Body of pancreas (tissue), 4 donors: ENCODE results near the gene ABCC5. TPM values are rescaled to one million over a fixed set of nuclear protein-coding genes. Genes with fewer than 3 reads are reported as not detected.

Experiments
- ATAC-seq: fragments of 150-250 bp; one replicate; pipeline ENCODE4 v1.9.1; 2016
- DNase-seq, 4 donors: peaks; one replicate each; pipeline ENCODE4 v3.0.0-alpha.2; 2019
- H3K27ac ChIP-seq, 4 donors: fragments of 200-600 bp; sonication (generic); 1 replicate in 3 of 4; 2 replicates in 1 of 4; pipeline versions ENCODE4 v1.5.1 to v1.6.1; 2016 to 2019; ENCODE audit warnings: mild to moderate bottlenecking in 1 of 4, mixed read lengths in 1 of 4, moderate library complexity in 1 of 4
- H3K27me3 ChIP-seq, 2 donors: fragments of 200-600 bp; sonication (generic); one replicate each; pipeline ENCODE4 v1.6.0; 2016; ENCODE audit warnings: mild to moderate bottlenecking in 1 of 2
- H3K36me3 ChIP-seq, 2 donors: fragments of 200-600 bp; sonication (generic); replicated peaks in 1 of 2; 2 replicates each; pipeline ENCODE4 v1.5.1; 2016; ENCODE audit warnings: low read depth in 2 of 2; ENCODE audit not compliant: insufficient read depth in 1 of 2
- H3K4me1 ChIP-seq: fragments of 200-600 bp; sonication (generic); one replicate; pipeline ENCODE4 v1.6.0; 2016
- H3K4me3 ChIP-seq, 2 donors: fragments of 200-600 bp; sonication (generic); 1 replicate in 1 of 2; 2 replicates in 1 of 2; pipeline ENCODE4 v1.5.1; 2016 to 2019
- H3K9me3 ChIP-seq, 3 donors: fragments of 200-600 bp; sonication (generic); 1 replicate in 2 of 3; 2 replicates in 1 of 3; pipeline ENCODE4 v1.5.1; 2016
- CTCF ChIP-seq, 7 experiments: fragments of 450-650 bp in 4 of 7; fragments of 200-600 bp in 3 of 7; sonication (generic) in 3 of 7; IDR thresholded peaks; one replicate each; pipeline ENCODE4 v1.5.1; 2016 to 2019; ENCODE audit warnings: antibody characterized with exemption in 7 of 7
- POLR2A ChIP-seq, 3 donors: fragments of 450-650 bp; IDR thresholded peaks; one replicate each; pipeline ENCODE4 v1.6.1; 2016; ENCODE audit warnings: antibody characterized with exemption in 3 of 3, mild to moderate bottlenecking in 2 of 3
- WGBS, 2 donors: methylation state at CpG; one replicate each; pipeline ENCODE4 v1.1.5; 2017; 5-methylcytosine and 5-hydroxymethylcytosine counted together
- intact Hi-C: fragments of 100-400 bp; cut with DNase I; formaldehyde crosslinking; loops from one replicate; pipeline ENCODE4 v1.15.1; 2023
- microRNA counts, 2 donors: library from miRNA; unstranded; fragments of <30 nt; microRNA quantifications; one replicate each; lab custom pipeline; 2017
- microRNA-seq, 2 donors: library from miRNA; unstranded; fragments of <30 nt; microRNA quantifications; one replicate each; pipeline ENCODE4, GENCODE V29; 2016; ENCODE audit warnings: borderline number of aligned reads in 2 of 2, borderline replicate concordance in 2 of 2
- small RNA-seq: library from RNA; depleted of rRNA; stranded (forward); fragments of <200 nt; gene quantifications from one replicate; pipeline ENCODE3, GENCODE V24; 2016
- total RNA-seq, 2 donors: library from RNA; depleted of rRNA; stranded (reverse); fragments of >200 nt; gene quantifications; one replicate each; pipeline ENCODE4 v1.1.0, GENCODE V29; 2016

Gene ABCC5
- total RNA-seq, 2 donors from 2014 or later, result 17.1 to 20.1 TPM

- intact Hi-C loops, result no loop called here
- Histone ChIP-seq H3K9me3 (no peaks in the 10 kb centered on the region), H3K27ac (no peak overlapping the region), H3K4me3 (no peak overlapping the region), H3K27me3 (no peaks in the 10 kb centered on the region), H3K36me3 (no peaks in the 10 kb centered on the region), H3K4me1 (peaks cover 12% of the 10 kb centered on the region)
- TF ChIP-seq CTCF (IDR thresholded peaks at IDR 0.05), result no peak
- TF ChIP-seq POLR2A (IDR thresholded peaks at IDR 0.05), result no peak
- ATAC-seq, result no peak
- 43 to 49% methylated on average over 3 of the region's 3 CpGs for WGBS, 2 donors
- DNase-seq, result no peak
These were observed 143.8 kb downstream of the ABCC5 start for GRCh38 chr3:183873914-183874313.

DNA sequence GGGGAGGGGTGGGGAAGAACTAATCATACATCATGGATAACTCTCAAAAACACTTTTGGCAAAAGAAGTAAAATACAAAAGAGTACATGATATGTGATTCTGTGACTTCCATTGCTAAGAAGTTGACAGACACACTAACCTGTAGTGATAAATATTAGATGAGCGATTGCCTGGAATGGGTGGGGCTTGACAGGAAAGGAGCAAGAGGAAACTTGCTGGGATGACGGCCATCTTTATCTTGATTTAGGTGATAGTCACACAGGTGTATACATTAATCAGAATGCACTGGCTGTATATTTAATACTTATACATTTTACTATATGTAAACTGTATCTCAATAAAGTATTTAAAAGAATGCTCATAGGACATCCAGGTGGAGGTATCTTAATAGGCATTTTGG lies 146.1 kb downstream of the ABCC5 start:
- H3K27ac ChIP-seq, result no peak overlapping the region
- WGBS, 2 donors, result 64 to 66% methylated on average over 2 of the region's 2 CpGs
- H3K4me1 ChIP-seq, result peaks cover 12% of the 10 kb centered on the region
- no peaks in the 10 kb centered on the region for H3K27me3 ChIP-seq
- ATAC-seq (no peak), DNase-seq (no peak)
- H3K4me3 ChIP-seq, result no peak overlapping the region
- H3K9me3 ChIP-seq, result no peaks in the 10 kb centered on the region
- intact Hi-C loops, result no loop called here
- H3K36me3 ChIP-seq, result peaks cover 0 to 6% of the 10 kb centered on the region in 2 donors
- TF ChIP-seq POLR2A (IDR thresholded peaks at IDR 0.05) (no peak), CTCF (IDR thresholded peaks at IDR 0.05) (no peak)

GRCh38 chr3:183870563-183870962 lies 147.1 kb downstream of the ABCC5 start:
- Histone ChIP-seq H3K9me3 (no peaks in the 10 kb centered on the region), H3K36me3 (peaks cover 0 to 9% of the 10 kb centered on the region in 2 donors), H3K27ac (no peak overlapping the region), H3K4me3 (no peak overlapping the region), H3K4me1 (peaks cover 12% of the 10 kb centered on the region), H3K27me3 (no peaks in the 10 kb centered on the region)
- WGBS, 2 donors, result 82 to 96% methylated on average over 3 of the region's 3 CpGs
- intact Hi-C loops, result no loop called here
- DNase-seq (no peak), ATAC-seq (no peak)
- TF ChIP-seq CTCF (IDR thresholded peaks at IDR 0.05), result no peak
- no peak for TF ChIP-seq POLR2A (IDR thresholded peaks at IDR 0.05)

MicroRNAs encoded within 50 kb of the gene (microRNA counts, 767-probe panel; counts per million panel counts)
- 0 to 736 counts per million in 2 donors for microRNA hsa-miR-4448 (lab: Ali Mortazavi, UCI)

Small RNA genes within 50 kb of the gene (microRNA-seq; reads per million reads assigned to microRNA genes)
- gene MIR4448, result 0 reads per million in 2 donors

Small RNA genes within 50 kb of the gene (small RNA-seq; reads per million reads assigned to genes)
- not detected for gene MIR4448

Other genes starting within 250 kb of the ABCC5 start
- gene MAP6D1, start 192.3 kb downstream of the ABCC5 start, total RNA-seq, result 1 to 10 TPM in 1 of 2 donors, under 1 TPM in 1; 0.99 to 7.0 TPM
- gene PARL, start 133.0 kb downstream of the ABCC5 start, total RNA-seq, result 10 to 100 TPM; 25.4 to 34.6 TPM
- gene HTR3D, start 13.9 kb upstream of the ABCC5 start, total RNA-seq, result not detected
- not detected for gene HTR3C, start 35.2 kb upstream of the ABCC5 start, total RNA-seq
- not detected for gene HTR3E, start 79.2 kb upstream of the ABCC5 start, total RNA-seq
- gene EIF2B5, start 117.5 kb upstream of the ABCC5 start, total RNA-seq, result 10 to 100 TPM in 1 of 2 donors, 1 to 10 TPM in 1; 9.9 to 21.8 TPM
- gene DVL3, start 137.5 kb upstream of the ABCC5 start, total RNA-seq, result 10 to 100 TPM; 40.0 to 53.4 TPM
- 10 to 100 TPM; 53.4 to 70.9 TPM for gene AP2M1, start 157.0 kb upstream of the ABCC5 start, total RNA-seq
- gene ABCF3, start 168.3 kb upstream of the ABCC5 start, total RNA-seq, result 10 to 100 TPM; 41.8 to 46.1 TPM
- 10 to 100 TPM in 1 of 2 donors, 1 to 10 TPM in 1; 6.0 to 15.8 TPM for gene VWA5B2, start 211.7 kb upstream of the ABCC5 start, total RNA-seq
- gene ALG3, start 231.1 kb upstream of the ABCC5 start, total RNA-seq, result 10 to 100 TPM; 32.4 to 67.6 TPM
- gene EEF1AKMT4, start 231.8 kb upstream of the ABCC5 start, total RNA-seq, result 1 to 10 TPM; 3.0 to 3.4 TPM
- 1 to 10 TPM; 1.6 to 1.8 TPM for gene CAMK2N2, start 243.7 kb upstream of the ABCC5 start, total RNA-seq